Transverse colon (tissue), 3 donors: Measurements from ENCODE around the gene SEMA3A.

Source experiments
- CTCF ChIP-seq, 5 experiments: fragments of 200-600 bp in 3 of 5; fragments of 450-650 bp in 2 of 5; sonication (generic) in 3 of 5; IDR thresholded peaks; 1 replicate in 2 of 5; 2 replicates in 3 of 5; pipeline ENCODE4 v1.5.1; 2016 to 2017; ENCODE audit warnings: antibody characterized with exemption in 5 of 5, inconsistent platforms in 3 of 5, mild to moderate bottlenecking in 2 of 5, moderate library complexity in 1 of 5
- EP300 ChIP-seq: sonication (generic); formaldehyde crosslinking; IDR thresholded peaks from one replicate; pipeline ENCODE4 v1.6.1; 2017; ENCODE audit warnings: antibody characterized with exemption, low read depth
- POLR2A ChIP-seq: fragments of 450-650 bp; IDR thresholded peaks from one replicate; pipeline ENCODE4 v1.6.1; 2016; ENCODE audit warnings: antibody characterized with exemption, mild to moderate bottlenecking, moderate library complexity

DNA sequence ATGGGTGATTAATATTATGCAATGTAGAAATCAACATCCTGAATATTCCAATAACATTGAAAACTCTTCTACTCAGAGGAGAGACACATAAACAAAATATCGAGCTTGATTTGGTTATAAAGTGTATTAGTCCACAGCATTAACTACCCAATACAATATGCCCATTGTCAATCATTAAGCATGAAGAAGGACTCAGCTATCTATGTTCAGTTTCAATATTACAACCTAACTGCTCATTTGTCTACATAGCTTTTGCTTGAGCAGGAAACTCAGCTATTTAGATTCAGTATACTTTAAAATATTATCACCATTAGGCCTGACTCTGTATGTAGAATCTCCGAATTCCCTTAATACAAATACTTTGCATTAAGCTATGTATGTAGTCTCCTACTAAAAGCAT lies 262.6 kb downstream of the SEMA3A start:
- TF ChIP-seq CTCF (IDR thresholded peaks at IDR 0.05) (no peak), POLR2A (no peak), EP300 (no peak)
